HG03442 (cell line): ENCODE results near the gene ATP11A.
"Not testable (repeated sequence)": the region's sequence is repeated elsewhere in the genome, so short reads cannot be mapped to it uniquely, and the experiment has no call there.

Experiments used
- ATAC-seq: cut with Tn5 transposase; IDR thresholded peaks from one replicate; pipeline ENCODE4 v1.9.1; 2021; ENCODE audit warnings: mild to moderate bottlenecking, moderate library complexity; ENCODE audit not compliant: unreplicated experiment

ATP11A gene

GRCh38 chr13:112831801-112832200 is 142.0 kb downstream of the ATP11A start:
- no peak for ATAC-seq

GRCh38 chr13:112832811-112833210 is 143.0 kb downstream of the ATP11A start:
- ATAC-seq, result no peak

- no peak for ATAC-seq
Observed at GRCh38 chr13:112833551-112834257, 143.9 kb downstream of the ATP11A start.

- ATAC-seq, result no peak
Observed at GRCh38 chr13:112835344-112835743, 145.5 kb downstream of the ATP11A start.

- ATAC-seq, result no peak
Observed at GRCh38 chr13:112835796-112836195, 146.0 kb downstream of the ATP11A start.

- no peak for ATAC-seq
Observed at GRCh38 chr13:112836940-112837339, 147.1 kb downstream of the ATP11A start.

- ATAC-seq, result no peak
Observed at GRCh38 chr13:112837371-112838037, 147.7 kb downstream of the ATP11A start.

GRCh38 chr13:112838038-112838841 is 148.4 kb downstream of the ATP11A start:
- no peak for ATAC-seq

- ATAC-seq, result no peak
Observed at GRCh38 chr13:112838842-112839117, 148.9 kb downstream of the ATP11A start.

GRCh38 chr13:112839356-112840105 is 149.7 kb downstream of the ATP11A start:
- no peak for ATAC-seq

GRCh38 chr13:112840472-112841302 is 150.8 kb downstream of the ATP11A start:
- ATAC-seq, result no peak

GRCh38 chr13:112841303-112842015 is 151.6 kb downstream of the ATP11A start:
- ATAC-seq, result not testable (repeated sequence)

GRCh38 chr13:112842343-112842856 is 152.6 kb downstream of the ATP11A start:
- no peak for ATAC-seq

GRCh38 chr13:112842931-112843391 is 153.1 kb downstream of the ATP11A start:
- no peak for ATAC-seq

- ATAC-seq, result no peak
Observed at GRCh38 chr13:112843392-112844111, 153.7 kb downstream of the ATP11A start.

- no peak for ATAC-seq
Observed at GRCh38 chr13:112844411-112844810, 154.6 kb downstream of the ATP11A start.

GRCh38 chr13:112844879-112845278 is 155.0 kb downstream of the ATP11A start:
- no peak for ATAC-seq

- no peak for ATAC-seq
Observed at GRCh38 chr13:112845511-112846144, 155.8 kb downstream of the ATP11A start.
